Body of pancreas (tissue), 4 donors: ENCODE results near the gene NKX1-1. TPM values are rescaled to one million over a fixed set of nuclear protein-coding genes. Genes with fewer than 3 reads are reported as not detected.
A peak's percentile ranks its signal among the peaks of the same experiment; 100 is the strongest.

ENCODE experiments used
- ATAC-seq: fragments of 150-250 bp; one replicate; pipeline ENCODE4 v1.9.1; 2016
- DNase-seq, 4 donors: peaks; one replicate each; pipeline ENCODE4 v3.0.0-alpha.2; 2019
- H3K27ac ChIP-seq, 4 donors: fragments of 200-600 bp; sonication (generic); 1 replicate in 3 of 4; 2 replicates in 1 of 4; pipeline versions ENCODE4 v1.5.1 to v1.6.1; 2016 to 2019; ENCODE audit warnings: mild to moderate bottlenecking in 1 of 4, mixed read lengths in 1 of 4, moderate library complexity in 1 of 4
- H3K27me3 ChIP-seq, 2 donors: fragments of 200-600 bp; sonication (generic); one replicate each; pipeline ENCODE4 v1.6.0; 2016; ENCODE audit warnings: mild to moderate bottlenecking in 1 of 2
- H3K36me3 ChIP-seq, 2 donors: fragments of 200-600 bp; sonication (generic); replicated peaks in 1 of 2; 2 replicates each; pipeline ENCODE4 v1.5.1; 2016; ENCODE audit warnings: low read depth in 2 of 2; ENCODE audit not compliant: insufficient read depth in 1 of 2
- H3K4me1 ChIP-seq: fragments of 200-600 bp; sonication (generic); one replicate; pipeline ENCODE4 v1.6.0; 2016
- H3K4me3 ChIP-seq, 2 donors: fragments of 200-600 bp; sonication (generic); 1 replicate in 1 of 2; 2 replicates in 1 of 2; pipeline ENCODE4 v1.5.1; 2016 to 2019
- H3K9me3 ChIP-seq, 3 donors: fragments of 200-600 bp; sonication (generic); 1 replicate in 2 of 3; 2 replicates in 1 of 3; pipeline ENCODE4 v1.5.1; 2016
- POLR2A ChIP-seq, 3 donors: fragments of 450-650 bp; IDR thresholded peaks; one replicate each; pipeline ENCODE4 v1.6.1; 2016; ENCODE audit warnings: antibody characterized with exemption in 3 of 3, mild to moderate bottlenecking in 2 of 3
- WGBS, 2 donors: methylation state at CpG; one replicate each; pipeline ENCODE4 v1.1.5; 2017; 5-methylcytosine and 5-hydroxymethylcytosine counted together
- intact Hi-C: fragments of 100-400 bp; cut with DNase I; formaldehyde crosslinking; loops from one replicate; pipeline ENCODE4 v1.15.1; 2023
- total RNA-seq, 2 donors: library from RNA; depleted of rRNA; stranded (reverse); fragments of >200 nt; gene quantifications; one replicate each; pipeline ENCODE4 v1.1.0, GENCODE V29; 2016
- TF ChIP-seq, protein P1 (sequence below), 7 experiments: fragments of 450-650 bp in 4 of 7; fragments of 200-600 bp in 3 of 7; sonication (generic) in 3 of 7; IDR thresholded peaks; one replicate each; pipeline ENCODE4 v1.5.1; 2016 to 2019; ENCODE audit warnings: antibody characterized with exemption in 7 of 7

NKX1-1 gene
- total RNA-seq, 2 donors from 2014 or later, result not detected

GRCh38 chr4:1402516-1403091 lies 3.6 kb downstream of the NKX1-1 start:
- intact Hi-C loops, result no loop called here
- no peak overlapping the region for H3K4me3 ChIP-seq
- DNase-seq, result no peak

DNA sequence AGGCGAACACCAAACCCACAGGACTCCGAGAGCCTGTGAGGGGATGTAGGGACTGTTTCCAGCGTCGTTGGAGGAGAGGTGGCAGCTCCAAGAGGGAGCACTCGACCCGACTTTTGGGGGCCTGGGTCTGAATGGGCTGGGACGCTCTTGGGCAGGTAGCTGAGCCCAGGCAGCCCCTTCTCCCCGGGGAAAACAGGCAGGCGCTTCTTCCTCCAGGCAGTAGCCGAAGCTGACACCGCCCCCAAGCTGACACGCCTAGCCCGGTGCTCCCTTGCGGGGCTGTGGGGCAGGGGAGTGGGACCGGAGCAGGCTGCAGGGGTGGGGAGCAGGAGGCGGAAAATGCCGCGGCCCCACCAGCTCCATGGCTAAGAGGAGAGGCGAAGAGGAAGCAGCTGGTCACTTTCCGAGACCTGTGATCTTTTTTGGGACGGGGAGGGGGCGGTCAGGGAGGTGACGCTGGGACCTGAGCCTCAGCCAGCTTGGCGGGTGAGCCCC lies 4.2 kb downstream of the NKX1-1 start:
- Histone ChIP-seq H3K27ac (no peak overlapping the region), H3K4me1 (peaks cover 37% of the 10 kb centered on the region), H3K9me3 (peaks cover 0 to 2% (median 0%) of the 10 kb centered on the region in 3 donors), H3K4me3 (no peak overlapping the region), H3K36me3 (no peaks in the 10 kb centered on the region), H3K27me3 (peaks cover 7 to 42% of the 10 kb centered on the region in 2 donors)
- 7 to 21% methylated on average over 6 to 24 of the region's 24 CpGs for WGBS, 2 donors
- ATAC-seq (no peak), DNase-seq (no peak)
- TF ChIP-seq, protein P1, sequence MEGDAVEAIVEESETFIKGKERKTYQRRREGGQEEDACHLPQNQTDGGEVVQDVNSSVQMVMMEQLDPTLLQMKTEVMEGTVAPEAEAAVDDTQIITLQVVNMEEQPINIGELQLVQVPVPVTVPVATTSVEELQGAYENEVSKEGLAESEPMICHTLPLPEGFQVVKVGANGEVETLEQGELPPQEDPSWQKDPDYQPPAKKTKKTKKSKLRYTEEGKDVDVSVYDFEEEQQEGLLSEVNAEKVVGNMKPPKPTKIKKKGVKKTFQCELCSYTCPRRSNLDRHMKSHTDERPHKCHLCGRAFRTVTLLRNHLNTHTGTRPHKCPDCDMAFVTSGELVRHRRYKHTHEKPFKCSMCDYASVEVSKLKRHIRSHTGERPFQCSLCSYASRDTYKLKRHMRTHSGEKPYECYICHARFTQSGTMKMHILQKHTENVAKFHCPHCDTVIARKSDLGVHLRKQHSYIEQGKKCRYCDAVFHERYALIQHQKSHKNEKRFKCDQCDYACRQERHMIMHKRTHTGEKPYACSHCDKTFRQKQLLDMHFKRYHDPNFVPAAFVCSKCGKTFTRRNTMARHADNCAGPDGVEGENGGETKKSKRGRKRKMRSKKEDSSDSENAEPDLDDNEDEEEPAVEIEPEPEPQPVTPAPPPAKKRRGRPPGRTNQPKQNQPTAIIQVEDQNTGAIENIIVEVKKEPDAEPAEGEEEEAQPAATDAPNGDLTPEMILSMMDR (IDR thresholded peaks at IDR 0.05), result no peak
- no peak for TF ChIP-seq POLR2A (IDR thresholded peaks at IDR 0.05)
- intact Hi-C loops, result no loop called here

More at GRCh38 chr4:1402516-1403091, 3.6 kb downstream of the NKX1-1 start:
- no peak for ATAC-seq
- 0 to 1% methylated on average over 2 to 68 of the region's 69 CpGs for WGBS, 2 donors
- no peaks in the 10 kb centered on the region for H3K36me3 ChIP-seq
- H3K27me3 ChIP-seq, result peaks cover 7 to 42% of the 10 kb centered on the region in 2 donors
- no peaks in the 10 kb centered on the region for H3K9me3 ChIP-seq
- H3K27ac ChIP-seq, result no peak overlapping the region
- peaks cover 37% of the 10 kb centered on the region for H3K4me1 ChIP-seq
- TF ChIP-seq POLR2A (IDR thresholded peaks at IDR 0.05), result no peak
- TF ChIP-seq, protein P1 (IDR thresholded peaks at IDR 0.05), result no peak

DNA sequence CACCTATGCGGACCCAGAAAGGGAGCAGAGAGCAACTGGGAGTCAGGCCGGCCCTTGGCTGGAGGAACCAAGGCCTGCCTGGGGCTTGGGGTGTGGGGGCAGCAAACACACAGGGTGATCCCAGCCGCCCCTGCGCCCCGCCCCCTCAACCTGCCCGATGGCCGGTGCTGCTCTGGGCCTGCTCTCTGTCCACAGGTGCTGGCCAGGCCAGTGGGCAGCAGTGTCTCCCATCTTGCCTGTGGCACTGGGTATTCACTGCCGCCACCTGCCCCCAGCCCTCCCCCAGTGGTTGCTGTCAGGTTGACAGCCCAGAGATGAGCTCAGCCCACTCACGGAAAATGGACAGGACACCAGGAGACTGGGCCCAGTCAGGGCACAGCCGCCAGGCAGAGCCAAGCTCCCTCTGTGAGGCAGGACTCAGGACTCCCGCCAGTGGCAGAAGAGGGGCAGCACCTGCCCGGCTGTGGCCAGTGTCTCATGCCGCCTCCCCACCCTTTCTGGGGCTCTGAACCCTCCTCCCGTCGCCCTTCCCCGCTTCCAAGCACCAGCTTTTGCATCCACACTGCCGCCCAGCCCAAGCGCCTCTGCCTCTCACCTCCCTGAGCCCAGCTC lies 4.7 kb downstream of the NKX1-1 start:
- WGBS, 2 donors, result 16 to 22% methylated on average over 9 to 18 of the region's 18 CpGs
- peaks cover 7 to 42% of the 10 kb centered on the region in 2 donors for H3K27me3 ChIP-seq
- TF ChIP-seq POLR2A (IDR thresholded peaks at IDR 0.05), result no peak
- TF ChIP-seq, protein P1 (IDR thresholded peaks at IDR 0.05), result no peak
- peaks cover 37% of the 10 kb centered on the region for H3K4me1 ChIP-seq
- H3K27ac ChIP-seq, result no peak overlapping the region
- H3K4me3 ChIP-seq, result no peak overlapping the region
- no peaks in the 10 kb centered on the region for H3K36me3 ChIP-seq
- ATAC-seq (no peak), DNase-seq (peak in 1 of 4 donors; percentile 5)
- H3K9me3 ChIP-seq, result peaks cover 0 to 8% (median 0%) of the 10 kb centered on the region in 3 donors
- intact Hi-C loops, result no loop called here

- WGBS, 2 donors, result 45 to 47% methylated on average over 8 to 13 of the region's 14 CpGs
- no peak overlapping the region for H3K4me3 ChIP-seq
- intact Hi-C loops, result no loop called here
- no peaks in the 10 kb centered on the region for H3K36me3 ChIP-seq
- H3K27ac ChIP-seq, result no peak overlapping the region
- H3K4me1 ChIP-seq, result peaks cover 35% of the 10 kb centered on the region
- H3K9me3 ChIP-seq, result peaks cover 0 to 8% (median 0%) of the 10 kb centered on the region in 3 donors
- ATAC-seq, result no peak
- H3K27me3 ChIP-seq, result peaks cover 7 to 40% of the 10 kb centered on the region in 2 donors
- no peak for DNase-seq
- TF ChIP-seq POLR2A (IDR thresholded peaks at IDR 0.05), result no peak
- TF ChIP-seq, protein P1 (IDR thresholded peaks at IDR 0.05), result no peak
Measured at GRCh38 chr4:1400831-1401408, 5.3 kb downstream of the NKX1-1 start.
